HepG2 (cell line): Measurements from ENCODE around the gene ARSJ. TPM values are rescaled to one million over a fixed set of nuclear protein-coding genes. Genes with fewer than 3 reads are reported as not detected.

Source experiments
- ATAC-seq: fragments of 200-7000 bp; cut with Tn5 transposase; 3 replicates; pipeline ENCODE4 v1.9.1; 2020; ENCODE audit warnings: mild to moderate bottlenecking, moderate library complexity
- BruUV-seq: library from RNA; stranded (reverse); fragments of 400-500 nt; replicated peaks from 2 replicates; lab custom pipeline; 2021; lab: Mats Ljungman, UMichigan
- CTCF ChIA-PET: fragments of 300-600 bp; formaldehyde crosslinking; extraction: SDS; loops from one replicate; lab custom pipeline; 2021; ENCODE audit warnings: low total read pairs, inconsistent platforms, low intra/inter-chr PET ratio; lab: Yijun Ruan, JAX
- POLR2A ChIA-PET: fragments of 350-600 bp; sonication (Branson Sonifier 250); formaldehyde crosslinking; loops from one replicate; lab custom pipeline; 2020; ENCODE audit warnings: antibody characterized with exemption, inconsistent platforms; lab: Yijun Ruan, JAX
- DNase-seq: peaks from one replicate; pipeline ENCODE4 v3.0.0-alpha.2; 2015; ENCODE audit warnings: low spot score
- FAIRE-seq: peaks from 3 replicates; lab custom pipeline; 2011; peaks lifted over from hg19 to GRCh38; lab: Jason Lieb, UNC
- H2AFZ ChIP-seq: one replicate; pipeline ENCODE4 v1.6.1; 2011; ENCODE audit warnings: low read length, inconsistent platforms
- H3K27ac ChIP-seq: fragments of 300-600 bp; 3 replicates; pipeline ENCODE4 v1.8.0; 2011; ENCODE audit warnings: mixed run types, mild to moderate bottlenecking, mixed read lengths, low read length, inconsistent platforms; ENCODE audit not compliant: insufficient read depth; ENCODE audit errors: extremely low read length
- H3K27me3 ChIP-seq, 2 experiments: fragments of 200-600 bp in 1 of 2; 2 replicates in 1 of 2; 3 replicates in 1 of 2; pipeline versions ENCODE4 v1.6.0 to v1.8.0; 2011; ENCODE audit warnings: low read length in 2 of 2, mild to moderate bottlenecking in 2 of 2, moderate library complexity in 2 of 2, inconsistent platforms in 1 of 2; ENCODE audit not compliant: insufficient read depth in 2 of 2, control insufficient read depth in 1 of 2
- H3K36me3 ChIP-seq, 2 experiments: fragments of 200-600 bp in 1 of 2; replicated peaks in 1 of 2; 2 replicates in 1 of 2; 3 replicates in 1 of 2; pipeline versions ENCODE4 v1.5.1 to v1.8.0; 2011; ENCODE audit warnings: low read length in 2 of 2, inconsistent platforms in 1 of 2; ENCODE audit not compliant: insufficient read depth in 2 of 2, control insufficient read depth in 1 of 2
- H3K4me1 ChIP-seq: 2 replicates; pipeline ENCODE4 v1.5.1; 2012; ENCODE audit warnings: low read length, inconsistent platforms; ENCODE audit not compliant: insufficient read depth
- H3K4me2 ChIP-seq: 2 replicates; pipeline ENCODE4 v1.6.0; 2011; ENCODE audit warnings: low read depth, low read length, inconsistent platforms
- H3K4me3 ChIP-seq, 3 experiments: fragments of 200-600 bp in 1 of 3; sonication (generic), shearing (Covaris generic) in 1 of 3; replicated peaks in 1 of 3; 2 replicates each; pipeline ENCODE4 v1.5.1; 2011 to 2016; ENCODE audit warnings: low read length in 3 of 3, inconsistent platforms in 2 of 3, low read depth in 2 of 3, mild to moderate bottlenecking in 2 of 3, control low read depth in 1 of 3, mixed read lengths in 1 of 3; ENCODE audit not compliant: insufficient read depth in 1 of 3
- H3K79me2 ChIP-seq: one replicate; pipeline ENCODE4 v1.6.1; 2011; ENCODE audit warnings: low read length, inconsistent platforms; ENCODE audit not compliant: insufficient read depth
- H3K9ac ChIP-seq: 2 replicates; pipeline ENCODE4 v1.6.0; 2011; ENCODE audit warnings: mild to moderate bottlenecking, low read depth, low read length, inconsistent platforms; ENCODE audit not compliant: insufficient read depth
- H3K9me3 ChIP-seq: 2 replicates; pipeline ENCODE4 v1.5.1; 2012; ENCODE audit warnings: mild to moderate bottlenecking, low read length
- H4K20me1 ChIP-seq: 2 replicates; pipeline ENCODE4 v1.6.0; 2011; ENCODE audit warnings: inconsistent platforms, mild to moderate bottlenecking, low read length, moderate library complexity; ENCODE audit not compliant: insufficient read depth
- CTCF ChIP-seq: sonication (generic); formaldehyde crosslinking; IDR thresholded peaks from 2 replicates; pipeline ENCODE4 v1.5.0; 2020; ENCODE audit warnings: mild to moderate bottlenecking, missing genetic modification reagents, moderate library complexity
- NPAS2 ChIP-seq: sonication (generic); formaldehyde crosslinking; IDR thresholded peaks from 2 replicates; pipeline ENCODE4 v1.8.0; 2022; ENCODE audit warnings: mild to moderate bottlenecking, missing genetic modification reagents, borderline replicate concordance
- THAP7 ChIP-seq: sonication (generic); formaldehyde crosslinking; IDR thresholded peaks from 2 replicates; pipeline ENCODE4 v1.8.1; 2023; ENCODE audit warnings: mild to moderate bottlenecking, missing genetic modification reagents
- ZBTB34 ChIP-seq: sonication (generic); formaldehyde crosslinking; IDR thresholded peaks from 2 replicates; pipeline ENCODE4 v1.8.0; 2022; ENCODE audit warnings: mild to moderate bottlenecking, missing genetic modification reagents
- ZNF7 ChIP-seq: IDR thresholded peaks from 2 replicates; pipeline ENCODE4 v1.6.1; 2016; ENCODE audit warnings: missing biosample characterization, missing genetic modification reagents
- ZNF878 ChIP-seq: sonication (generic); formaldehyde crosslinking; IDR thresholded peaks from 2 replicates; pipeline ENCODE4 v1.8.1; 2023; ENCODE audit warnings: mild to moderate bottlenecking, missing genetic modification reagents, moderate library complexity
- WGBS: methylation state at CpG from one replicate; pipeline ENCODE4 v1.1.6; 2017; ENCODE audit warnings: low lambda C conversion rate; 5-methylcytosine and 5-hydroxymethylcytosine counted together
- in situ Hi-C: cut with HindIII; loops from 2 replicates; pipeline ENCODE4 v1.10.0; 2017; ENCODE audit warnings: low pct_unique_long_range_greater_than_20kb; ENCODE audit not compliant: extremely low pct_ligation_motif_present
- intact Hi-C: fragments of 100-400 bp; cut with micrococcal nuclease; formaldehyde crosslinking; loops from one replicate; pipeline ENCODE4 v1.10.0; 2022; ENCODE audit not compliant: unreplicated experiment
- polyA plus RNA-seq, 8 experiments: library from polyadenylated mRNA; depleted of rRNA in 3 of 8; stranded (reverse) in 7 of 8; unstranded in 1 of 8; fragments of >200 nt; fragmentation: Illumina TruSeq in 4 of 8; extraction: Trizol in 4 of 8; gene quantifications; 2 replicates each; pipeline versions ENCODE4 v1.2.1 to v1.2.3, GENCODE V29; 2011 to 2016; ENCODE audit warnings: low read depth in 4 of 8, missing spikeins in 1 of 8, mixed read lengths in 1 of 8; ENCODE audit not compliant: insufficient read depth in 1 of 8
- total RNA-seq, 5 experiments: library from RNA; depleted of rRNA; stranded (reverse); fragments of >200 nt; fragmentation: Illumina TruSeq; extraction: Trizol; gene quantifications; 2 replicates each; pipeline ENCODE4 v1.2.3, GENCODE V29; 2016; ENCODE audit warnings: low read depth in 1 of 5

ARSJ gene
- total and polyA plus RNA-seq, 2 of the 13 experiments (the other 11 are each of a cell fraction or from before 2014, with no cell fraction given) = not detected

GRCh38 chr4:113945906-113946305 is 33.5 kb downstream of the ARSJ start:
- ChIA-PET CTCF (no interaction called here), POLR2A (no interaction called here)
- Histone ChIP-seq H3K4me1 (no peaks in the 10 kb centered on the region), H2AFZ (no peak overlapping the region), H3K27me3 (no peaks in the 10 kb centered on the region), H3K36me3 (no peaks in the 10 kb centered on the region), H3K9me3 (no peaks in the 10 kb centered on the region), H3K79me2 (no peaks in the 10 kb centered on the region), H4K20me1 (no peaks in the 10 kb centered on the region), H3K4me2 (no peak overlapping the region), H3K9ac (no peak overlapping the region), H3K4me3 (no peak overlapping the region), H3K27ac (no peak overlapping the region)
- 3% methylated on average over 1 of the region's 1 CpG for WGBS
- intact Hi-C loops = no loop called here
- no peak for ATAC-seq
- no peak for DNase-seq
- FAIRE-seq = no peak
- in situ Hi-C loops = no loop called here
- TF ChIP-seq NPAS2 (CRISPR knock-in tag) (no peak), ZNF7 (CRISPR knock-in tag) (no peak), THAP7 (CRISPR knock-in tag) (no peak), ZBTB34 (CRISPR knock-in tag) (no peak), ZNF878 (CRISPR knock-in tag) (no peak), CTCF (CRISPR knock-in tag) (no peak)
- BruUV-seq = no TSS peak
